H1 (cell line): ENCODE results near the gene TOP1. TPM values are rescaled to one million over a fixed set of nuclear protein-coding genes. Genes with fewer than 3 reads are reported as not detected.
A peak's percentile ranks its signal among the peaks of the same experiment; 100 is the strongest.

Source experiments
- ASH2L ChIP-seq: fragments of 200-600, 300-600 bp; sonication (generic); IDR thresholded peaks from one replicate; pipeline ENCODE4 v1.7.1; 2017; ENCODE audit warnings: low read length
- BCL11A ChIP-seq, 2 experiments: IDR thresholded peaks; one replicate each; pipeline ENCODE4 v1.6.1; 2011; ENCODE audit warnings: low read depth in 2 of 2, low read length in 2 of 2, mild to moderate bottlenecking in 2 of 2
- CBX8 ChIP-seq: fragments of 300-800, 300-1000 bp; sonication (generic); IDR thresholded peaks from 2 replicates; pipeline ENCODE4 v1.7.1; 2016; ENCODE audit warnings: low read depth, low read length, borderline replicate concordance
- GTF2F1 ChIP-seq: IDR thresholded peaks from 2 replicates; pipeline ENCODE4 v1.6.1; 2012; ENCODE audit warnings: low read depth, low read length, improper control_type of control experiment, borderline replicate concordance
- HDAC2 ChIP-seq, 2 experiments: fragments of 300-600 bp in 1 of 2; sonication (generic) in 1 of 2; IDR thresholded peaks; 2 replicates each; pipeline ENCODE4 v1.6.1; 2011 to 2012; ENCODE audit warnings: low read depth in 2 of 2, low read length in 2 of 2, mild to moderate bottlenecking in 2 of 2, moderate library complexity in 2 of 2, borderline replicate concordance in 1 of 2, inconsistent platforms in 1 of 2
- HDAC6 ChIP-seq: IDR thresholded peaks from one replicate; pipeline ENCODE4 v1.7.1; 2012; ENCODE audit warnings: low read depth, mild to moderate bottlenecking, inconsistent platforms, low read length, moderate library complexity
- JUN ChIP-seq: IDR thresholded peaks from 2 replicates; pipeline ENCODE4 v1.6.1; 2011; ENCODE audit warnings: low read depth, mild to moderate bottlenecking, improper control_type of control experiment, low read length
- JUND ChIP-seq: IDR thresholded peaks from 2 replicates; pipeline ENCODE4 v1.6.1; 2011; ENCODE audit warnings: mild to moderate bottlenecking, improper control_type of control experiment, low read length
- NANOG ChIP-seq: IDR thresholded peaks from 2 replicates; pipeline ENCODE4 v1.6.1; 2011; ENCODE audit warnings: low read length, low read depth, mild to moderate bottlenecking, inconsistent platforms; ENCODE audit not compliant: insufficient read depth, poor library complexity, severe bottlenecking
- NRF1 ChIP-seq: IDR thresholded peaks from 2 replicates; pipeline ENCODE4 v1.6.1; 2011; ENCODE audit warnings: mild to moderate bottlenecking, low read depth, low read length, improper control_type of control experiment
- PHF8 ChIP-seq: fragments of 200-600 bp; sonication (generic); conservative IDR thresholded peaks from 2 replicates; pipeline ENCODE4 v1.7.1; 2012; ENCODE audit warnings: low read depth, mild to moderate bottlenecking, inconsistent platforms, low read length, moderate library complexity
- POLR2AphosphoS5 ChIP-seq: IDR thresholded peaks from 2 replicates; pipeline ENCODE4 v1.6.1; 2011; ENCODE audit warnings: low read depth, low read length
- RAD21 ChIP-seq, 2 experiments: IDR thresholded peaks in 1 of 2; conservative IDR thresholded peaks in 1 of 2; 2 replicates each; pipeline ENCODE4 v1.6.1; 2011; ENCODE audit warnings: low read depth in 2 of 2, low read length in 2 of 2, improper control_type of control experiment in 1 of 2, inconsistent platforms in 1 of 2, mild to moderate bottlenecking in 1 of 2, moderate library complexity in 1 of 2
- SAP30 ChIP-seq: fragments of 300-600 bp; sonication (generic); IDR thresholded peaks from 2 replicates; pipeline ENCODE4 v1.7.1; 2012; ENCODE audit warnings: low read length, moderate library complexity, mild to moderate bottlenecking, inconsistent platforms; ENCODE audit not compliant: insufficient read depth, insufficient replicate concordance
- SIX5 ChIP-seq: IDR thresholded peaks from 2 replicates; pipeline ENCODE4 v1.6.1; 2011; ENCODE audit warnings: mild to moderate bottlenecking, low read depth, low read length
- SP2 ChIP-seq: IDR thresholded peaks from 2 replicates; pipeline ENCODE4 v1.6.1; 2012; ENCODE audit warnings: mild to moderate bottlenecking, low read length, inconsistent platforms
- SP4 ChIP-seq: IDR thresholded peaks from 2 replicates; pipeline ENCODE4 v1.6.1; 2012; ENCODE audit warnings: low read length, inconsistent platforms
- SUZ12 ChIP-seq: fragments of 200-600 bp; sonication (generic); IDR thresholded peaks from 2 replicates; pipeline ENCODE4 v1.6.1; 2012; ENCODE audit warnings: mild to moderate bottlenecking, inconsistent platforms, low read length, moderate library complexity, mixed read lengths
- TAF1 ChIP-seq: IDR thresholded peaks from 2 replicates; pipeline ENCODE4 v1.6.1; 2011; ENCODE audit warnings: mild to moderate bottlenecking, low read depth, low read length
- TCF12 ChIP-seq: IDR thresholded peaks from 2 replicates; pipeline ENCODE4 v1.6.1; 2011; ENCODE audit warnings: low read depth, mild to moderate bottlenecking, low read length
- polyA plus RNA-seq, 7 experiments: library from polyadenylated mRNA; depleted of rRNA in 3 of 7; stranded (reverse) in 5 of 7; unstranded in 2 of 7; fragments of >200 nt in 5 of 7; fragments of 200-250 nt in 2 of 7; gene quantifications; 1 replicate in 5 of 7; 2 replicates in 1 of 7; 4 replicates in 1 of 7; pipeline versions ENCODE4 v1.2.1 to v1.2.3, GENCODE V29; 2011 to 2013; ENCODE audit warnings: missing spikeins in 2 of 7, mixed read lengths in 2 of 7
- total RNA-seq: library from RNA; stranded (reverse); fragmentation: NEBNext Ultra II Directional; extraction: Animal tissue kit (Norgen Biotek cat#: 25700); gene quantifications from 2 replicates; pipeline ENCODE4 v1.2.1, GENCODE V29; 2021
- TF ChIP-seq, protein P1 (sequence below): IDR thresholded peaks from 2 replicates; pipeline ENCODE4 v1.6.1; 2012; ENCODE audit warnings: inconsistent platforms
- TF ChIP-seq, protein P2 (sequence below): IDR thresholded peaks from 2 replicates; pipeline ENCODE4 v1.6.1; 2011; ENCODE audit warnings: low read depth, mild to moderate bottlenecking, low read length; ENCODE audit not compliant: insufficient read depth

The TOP1 gene
- total and polyA plus RNA-seq, 2 of the 8 experiments (the other 6 are each of a cell fraction or from before 2014, with no cell fraction given), result 7.4 to 108 TPM

DNA sequence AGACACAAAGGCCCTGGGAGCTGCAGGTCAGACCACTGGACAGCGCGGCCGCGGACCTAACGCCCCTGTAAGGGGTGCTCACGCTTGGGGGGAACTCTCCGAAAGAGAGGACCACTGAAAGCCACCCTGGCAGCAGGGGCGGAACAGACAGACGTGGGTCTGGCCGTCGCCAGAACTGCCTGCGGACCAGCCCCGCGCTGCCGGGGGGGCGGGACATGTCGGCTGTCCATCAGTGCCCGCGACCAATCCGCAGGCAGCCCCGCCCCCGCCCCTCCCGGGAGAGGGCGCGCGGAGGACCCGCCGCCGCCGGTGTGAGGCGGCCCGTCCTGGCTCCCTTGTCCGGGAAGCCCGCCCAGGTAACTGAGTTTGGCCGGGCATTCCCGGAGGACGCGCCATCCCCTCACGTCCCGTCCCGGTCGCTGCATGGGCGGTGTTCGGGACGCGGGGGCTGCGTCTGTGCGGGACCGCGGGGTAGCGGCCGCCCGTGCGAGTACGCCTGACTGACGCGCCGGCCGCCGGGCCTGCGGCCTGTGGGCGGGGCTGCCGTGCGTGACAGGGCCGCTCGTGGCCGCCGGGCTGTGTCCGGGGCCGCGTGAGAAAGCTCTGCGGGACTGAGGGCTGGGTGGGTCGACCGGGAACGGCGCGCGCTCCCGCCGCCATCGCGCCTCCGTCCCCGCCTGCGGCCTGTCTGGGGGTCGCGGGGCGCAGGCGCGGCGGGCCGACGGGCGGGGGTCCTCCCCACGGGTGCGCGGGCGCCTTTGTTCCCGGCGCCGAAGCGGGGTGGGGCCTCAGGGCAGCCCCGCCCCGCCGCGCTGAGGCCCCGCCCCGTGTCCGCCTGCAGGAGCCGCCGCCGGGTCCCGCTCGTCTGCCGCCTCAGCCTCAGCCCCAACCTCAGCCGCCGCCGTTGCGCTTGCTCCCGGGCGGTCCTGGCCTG is 108.3 kb downstream of the TOP1 start, which contains the start of gene PLCG1 (continued):
- TF ChIP-seq, protein P1, sequence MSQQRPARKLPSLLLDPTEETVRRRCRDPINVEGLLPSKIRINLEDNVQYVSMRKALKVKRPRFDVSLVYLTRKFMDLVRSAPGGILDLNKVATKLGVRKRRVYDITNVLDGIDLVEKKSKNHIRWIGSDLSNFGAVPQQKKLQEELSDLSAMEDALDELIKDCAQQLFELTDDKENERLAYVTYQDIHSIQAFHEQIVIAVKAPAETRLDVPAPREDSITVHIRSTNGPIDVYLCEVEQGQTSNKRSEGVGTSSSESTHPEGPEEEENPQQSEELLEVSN, result peak; percentile 46; the same call in 1 of the 2 replicates
- no peak for TF ChIP-seq RAD21 (IDR thresholded peaks at IDR 0.05 in 1 of 2, conservative IDR thresholded peaks at IDR 0.05 in 1 of 2; ENCODE audit: low read depth in 2 of 2, low read length in 2 of 2)
- TF ChIP-seq TAF1, result peak; percentile 81; the same call in 1 of the 2 replicates
- TF ChIP-seq TCF12, result no peak
- TF ChIP-seq NANOG, result no peak
- TF ChIP-seq GTF2F1, result no peak
- TF ChIP-seq, protein P2, sequence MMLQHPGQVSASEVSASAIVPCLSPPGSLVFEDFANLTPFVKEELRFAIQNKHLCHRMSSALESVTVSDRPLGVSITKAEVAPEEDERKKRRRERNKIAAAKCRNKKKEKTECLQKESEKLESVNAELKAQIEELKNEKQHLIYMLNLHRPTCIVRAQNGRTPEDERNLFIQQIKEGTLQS, result no peak
- peak; percentile 89 for TF ChIP-seq SP4
- TF ChIP-seq NRF1, result peak; percentile 42; the same call in 1 of the 2 replicates
- TF ChIP-seq SIX5, result no peak
- no peak for TF ChIP-seq HDAC2 (IDR thresholded peaks at IDR 0.05; ENCODE audit: borderline replicate concordance in 1 of 2, low read depth in 2 of 2, low read length in 2 of 2)
- no peak for TF ChIP-seq JUN
- TF ChIP-seq PHF8, result peak; percentile 94
- no peak for TF ChIP-seq BCL11A (IDR thresholded peaks at IDR 0.05; ENCODE audit: low read depth in 2 of 2, low read length in 2 of 2)
- TF ChIP-seq JUND, result no peak
- TF ChIP-seq ASH2L, result peak; percentile 22
- TF ChIP-seq CBX8, result no peak
- TF ChIP-seq SUZ12, result no peak
- TF ChIP-seq SP2, result peak; percentile 38; the same call in 1 of the 2 replicates
- TF ChIP-seq POLR2AphosphoS5, result peak; percentile 88
- TF ChIP-seq SAP30, result no peak
- no peak for TF ChIP-seq HDAC6
